GM19455 (cell line): ENCODE results near the gene KCNJ5.
A peak's percentile ranks its signal among the peaks of the same experiment; 100 is the strongest.

Experiments
- ATAC-seq: cut with Tn5 transposase; IDR thresholded peaks from one replicate; pipeline ENCODE4 v1.9.1; 2021; ENCODE audit not compliant: unreplicated experiment

KCNJ5 gene

DNA sequence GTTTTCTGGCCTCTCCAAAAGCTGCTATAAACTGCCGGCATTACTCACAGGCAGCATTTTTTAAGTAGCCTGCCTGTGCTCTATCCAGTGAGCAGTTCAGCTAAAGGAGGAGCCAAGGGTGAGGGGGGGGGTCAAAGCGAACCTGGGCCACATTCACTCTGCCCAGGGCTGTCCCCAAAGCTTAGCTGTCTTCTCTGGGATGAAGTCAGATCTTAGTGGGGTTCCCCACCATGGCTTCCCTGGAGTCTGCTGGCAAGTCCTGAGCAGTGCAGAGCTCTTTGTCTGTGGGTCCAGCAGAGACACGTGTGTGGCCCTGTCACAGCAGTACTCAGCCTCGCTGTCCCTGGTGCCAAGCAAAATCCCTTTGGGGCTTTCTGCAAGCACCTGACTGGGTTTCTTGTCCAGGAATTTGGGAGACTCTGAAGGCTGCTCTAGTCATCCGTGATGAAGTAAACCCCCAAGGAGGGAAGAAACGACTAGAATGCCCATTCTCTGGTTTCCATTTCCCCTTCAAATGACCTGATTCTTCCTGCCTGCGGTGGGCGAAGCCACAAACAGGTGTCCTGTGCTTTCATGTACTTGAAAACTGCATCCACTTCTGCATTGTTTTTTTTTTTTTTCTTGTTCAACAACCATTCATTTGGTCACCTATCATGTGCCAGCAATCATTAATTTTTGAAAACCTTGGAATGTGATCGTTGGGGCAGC lies 2.6 kb downstream of the KCNJ5 start:
- ATAC-seq: peak; percentile 73

DNA sequence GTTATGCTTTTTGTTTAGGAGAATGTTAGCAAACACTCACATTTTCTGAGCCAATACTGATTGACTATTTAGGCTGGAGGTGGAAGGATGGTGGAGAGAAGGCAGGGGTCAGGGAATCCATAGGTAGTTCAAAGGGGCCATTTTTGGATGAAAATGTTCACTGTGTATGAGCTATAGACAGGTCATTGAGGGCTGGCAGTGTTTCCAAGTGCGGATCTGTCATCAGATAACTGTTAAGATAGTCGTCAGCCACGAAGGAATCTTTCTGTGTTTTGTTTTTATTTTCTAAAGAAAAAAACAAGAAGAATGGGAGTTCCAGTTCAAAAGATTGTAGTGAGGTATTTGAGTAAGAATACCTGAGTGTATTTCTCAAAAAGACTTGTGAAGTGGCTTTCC lies 3.1 kb downstream of the KCNJ5 start:
- ATAC-seq: no peak

DNA sequence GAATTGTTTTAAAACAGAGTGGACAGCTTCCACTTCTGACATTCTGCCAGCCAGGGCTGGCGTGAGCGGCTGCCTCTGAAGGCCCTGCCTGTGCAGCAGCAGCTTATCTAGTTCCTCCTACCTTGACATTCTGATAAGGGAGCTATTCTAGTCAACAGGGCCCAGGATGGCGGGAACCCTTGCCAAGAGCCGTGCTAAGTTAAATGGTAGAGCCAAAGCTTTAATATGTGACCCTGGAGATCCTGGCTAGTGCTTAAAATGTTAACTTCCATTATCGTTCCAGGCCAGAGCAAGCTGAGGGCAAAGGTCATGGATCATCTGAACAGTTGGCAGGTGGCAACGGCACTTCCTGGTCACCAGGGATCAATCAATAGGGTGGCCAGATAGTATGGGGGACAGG lies 3.5 kb downstream of the KCNJ5 start:
- ATAC-seq: no peak

DNA sequence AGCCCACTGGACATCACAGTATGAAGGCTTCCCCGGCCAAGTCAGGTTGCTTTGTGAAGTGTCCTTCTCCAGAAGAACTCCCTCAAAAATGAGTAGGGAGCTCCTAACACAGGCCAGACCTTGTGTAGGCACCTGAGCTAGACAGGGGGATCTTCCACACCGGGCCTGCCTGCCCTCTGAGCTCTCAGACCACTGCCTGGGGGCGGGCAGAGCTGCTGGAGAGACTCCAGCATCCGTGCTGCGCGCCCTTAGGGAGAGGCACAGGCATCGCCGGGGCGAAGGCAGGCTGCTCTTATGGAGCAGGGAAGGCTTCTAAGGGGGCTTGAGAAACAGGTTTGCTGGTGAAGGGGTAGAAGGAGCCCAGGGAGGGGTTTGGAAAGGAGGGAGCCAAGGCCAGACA lies 4.4 kb downstream of the KCNJ5 start:
- ATAC-seq: no peak

DNA sequence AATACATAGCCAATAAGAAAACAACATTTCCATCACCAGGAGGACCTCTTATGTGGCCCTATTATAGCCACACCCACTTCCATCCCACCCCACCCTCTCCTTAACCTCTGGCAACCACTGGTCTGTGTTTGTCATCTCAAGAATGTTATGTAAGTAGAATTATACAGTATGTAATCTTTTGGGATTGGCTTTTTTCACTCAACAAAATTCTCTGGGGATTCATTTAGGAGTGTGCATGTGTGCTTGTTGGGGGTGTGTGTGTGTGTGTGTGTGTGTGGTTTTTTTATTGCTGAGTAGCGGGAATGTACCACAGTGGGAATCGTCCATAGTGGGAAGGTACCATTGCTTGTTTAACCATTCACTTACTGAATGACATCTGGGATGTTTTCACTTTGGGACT lies 5.2 kb downstream of the KCNJ5 start:
- no peak for ATAC-seq

DNA sequence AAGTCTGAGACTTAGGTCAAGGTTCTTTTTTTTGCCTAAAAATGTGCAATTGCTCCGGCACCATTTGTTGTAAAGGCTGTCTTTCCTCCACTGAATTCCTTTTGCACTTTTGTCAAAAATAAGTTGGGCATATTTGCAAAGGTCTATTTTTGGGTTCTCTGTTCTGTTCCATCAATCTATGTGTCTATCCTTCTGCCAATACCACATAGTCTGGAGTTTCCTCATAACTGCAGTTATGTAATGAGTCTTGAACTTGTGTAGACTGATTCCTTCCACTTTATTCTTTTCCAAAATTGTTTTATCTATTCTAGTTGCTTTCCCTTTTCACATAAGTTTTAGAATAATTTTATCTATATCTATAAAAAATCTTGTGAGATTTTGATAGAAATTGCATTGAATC lies 6.7 kb downstream of the KCNJ5 start:
- ATAC-seq: no peak

DNA sequence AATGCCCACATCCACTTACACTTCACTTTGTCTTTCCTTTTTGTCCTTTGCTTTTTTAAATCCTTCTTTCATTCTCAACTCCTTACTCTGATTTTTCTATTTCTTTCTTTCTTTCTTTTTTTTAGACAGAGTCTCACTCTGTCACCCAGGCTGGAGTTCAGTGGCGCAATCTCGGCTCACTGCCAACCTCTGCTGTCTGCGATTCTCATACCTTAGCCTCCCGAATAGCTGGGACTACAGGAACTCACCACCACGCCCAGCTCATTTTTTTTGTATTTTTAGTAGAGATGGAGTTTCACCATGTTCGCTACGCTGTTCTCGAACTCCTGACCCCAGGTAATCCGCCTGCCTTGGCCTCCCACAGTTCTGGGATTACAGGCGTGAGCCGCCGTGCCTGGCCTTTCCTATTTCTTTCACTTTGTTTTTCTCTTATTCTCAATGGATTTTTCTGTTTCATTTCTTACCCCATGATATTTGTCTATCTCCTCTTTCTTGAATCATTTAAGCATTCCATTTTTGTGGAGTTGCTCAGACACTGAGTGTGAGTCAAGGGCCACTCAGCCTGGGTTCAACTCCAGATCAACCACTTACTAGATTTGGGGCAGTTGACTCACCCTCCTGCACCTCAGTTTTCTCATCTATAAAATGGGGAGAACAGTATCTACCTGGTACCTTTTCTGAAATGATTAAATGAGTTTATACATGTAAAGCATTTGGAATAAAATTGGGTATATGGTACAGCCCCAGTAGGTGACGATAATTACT lies 7.6 kb downstream of the KCNJ5 start:
- no peak for ATAC-seq

DNA sequence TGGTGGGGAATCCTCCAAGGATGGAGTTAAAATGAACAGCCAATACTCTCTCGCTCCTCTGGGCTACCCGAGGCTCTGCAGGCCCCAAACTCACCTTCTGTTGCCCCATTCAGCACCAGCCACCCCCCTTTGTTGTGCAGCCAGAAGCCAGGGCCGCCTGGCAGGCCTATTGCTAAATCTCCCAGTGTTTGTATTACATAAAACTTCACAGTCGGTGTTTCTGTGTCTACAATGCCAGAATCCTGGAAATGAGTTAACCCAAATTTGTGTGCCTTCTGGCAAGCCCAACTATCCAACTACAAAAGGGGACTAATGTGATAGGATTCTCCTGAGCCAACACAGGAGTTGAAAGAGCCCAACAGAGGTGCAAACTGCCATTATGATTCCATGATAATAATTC lies 9.3 kb downstream of the KCNJ5 start:
- no peak for ATAC-seq

DNA sequence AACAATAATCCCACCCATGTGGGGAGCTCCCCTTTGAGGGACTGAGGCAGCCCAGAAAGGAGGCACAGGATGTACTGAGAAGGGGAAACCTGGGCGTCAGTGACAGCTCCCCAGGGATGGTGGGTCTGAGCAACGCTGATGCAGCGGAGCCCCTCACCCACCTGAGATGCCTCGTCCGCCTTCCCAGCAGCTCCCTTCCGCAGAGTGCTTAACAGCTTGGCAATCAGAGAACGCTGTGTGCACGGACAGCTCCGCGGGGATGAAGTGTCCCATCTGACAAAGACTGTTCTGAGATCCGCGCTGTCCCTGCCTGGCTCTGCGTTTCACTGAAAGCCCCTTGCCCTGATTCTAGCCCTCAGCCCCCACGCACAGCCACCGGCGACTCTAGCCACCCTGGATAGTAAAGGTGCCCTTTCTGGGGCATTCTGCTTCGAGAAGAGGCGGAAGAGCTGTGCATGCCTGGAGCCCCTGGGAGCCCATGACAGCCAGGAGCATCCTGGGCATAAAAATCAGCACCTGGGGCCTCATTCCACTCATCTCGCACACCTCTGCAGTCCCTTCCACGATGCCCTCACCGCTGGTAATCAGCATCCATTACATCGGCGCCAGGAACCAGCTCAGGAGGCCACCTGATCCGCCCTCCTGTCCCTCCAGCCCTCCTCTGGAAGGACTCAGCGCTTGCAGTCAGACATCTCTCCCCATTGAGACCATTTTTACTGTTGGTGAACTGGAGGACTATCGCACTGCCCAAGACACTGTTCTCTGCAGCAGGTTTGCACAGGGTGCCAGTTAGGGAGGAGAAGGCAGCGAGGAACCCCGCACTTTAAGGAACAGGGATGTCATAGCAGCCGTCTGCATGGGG lies 10.7 kb downstream of the KCNJ5 start:
- no peak for ATAC-seq

DNA sequence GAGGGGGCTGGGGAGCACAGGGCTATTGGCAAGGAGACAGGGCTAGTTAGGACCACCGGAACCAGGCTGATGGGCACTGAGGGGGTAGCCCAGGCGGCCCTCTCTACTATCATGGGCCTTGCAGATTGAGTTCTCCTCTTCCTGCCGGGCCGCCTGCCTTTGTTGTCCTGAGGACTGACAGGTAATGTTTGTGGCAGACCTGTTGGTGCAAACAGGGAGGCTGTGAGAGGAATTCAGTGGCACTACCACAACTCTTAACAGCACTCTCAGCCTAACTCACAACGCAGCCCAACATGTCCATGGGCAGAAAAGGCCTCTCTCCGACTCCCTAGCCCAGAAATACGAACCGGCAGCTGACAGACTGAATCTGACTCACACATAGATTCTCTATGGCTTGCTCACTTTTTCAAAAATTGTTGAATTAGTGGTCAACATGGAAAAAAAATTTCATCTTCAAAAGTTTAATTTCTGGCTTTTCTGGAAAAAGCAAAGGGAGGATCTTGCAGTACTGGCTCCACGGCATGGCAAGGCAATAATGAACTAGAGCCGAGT lies 11.4 kb downstream of the KCNJ5 start:
- no peak for ATAC-seq

DNA sequence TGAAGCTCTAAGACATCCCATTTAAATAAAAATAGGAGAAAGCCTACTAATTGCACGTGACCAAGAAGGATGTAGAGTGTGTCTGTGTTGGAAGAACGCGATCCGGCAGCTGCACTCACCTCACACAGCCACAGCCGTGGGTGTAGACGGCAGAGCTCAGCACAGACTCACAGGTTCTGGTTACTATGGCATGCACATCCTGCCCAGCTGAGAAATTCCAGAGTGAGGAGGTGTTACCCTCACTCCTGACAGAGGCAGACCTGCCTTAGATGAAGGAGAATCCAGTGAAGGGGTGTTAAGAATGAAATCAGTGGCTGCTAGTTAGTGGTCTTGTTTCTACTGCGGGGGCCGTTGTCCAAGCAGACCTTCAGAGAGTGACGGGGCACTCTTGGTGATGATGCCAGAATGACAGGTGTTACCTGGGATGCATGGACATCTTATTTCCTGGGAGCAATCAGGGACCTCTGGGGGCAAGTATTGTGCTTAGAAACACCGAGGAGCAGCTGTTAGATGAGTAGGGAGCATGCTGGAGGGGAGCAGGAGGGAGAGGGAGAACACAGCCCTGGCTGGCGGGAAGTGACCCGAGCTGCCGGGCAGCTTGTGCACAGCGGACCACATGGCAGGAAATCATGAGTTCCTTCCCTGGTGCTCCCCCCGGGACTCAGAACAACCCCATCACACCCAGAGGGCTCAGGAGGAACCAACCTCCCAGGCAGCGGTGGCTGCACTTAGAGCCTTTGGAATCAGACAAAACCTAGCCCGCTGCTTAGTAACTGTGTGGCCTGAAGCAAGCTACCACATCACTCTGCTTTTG lies 12.3 kb downstream of the KCNJ5 start:
- no peak for ATAC-seq

DNA sequence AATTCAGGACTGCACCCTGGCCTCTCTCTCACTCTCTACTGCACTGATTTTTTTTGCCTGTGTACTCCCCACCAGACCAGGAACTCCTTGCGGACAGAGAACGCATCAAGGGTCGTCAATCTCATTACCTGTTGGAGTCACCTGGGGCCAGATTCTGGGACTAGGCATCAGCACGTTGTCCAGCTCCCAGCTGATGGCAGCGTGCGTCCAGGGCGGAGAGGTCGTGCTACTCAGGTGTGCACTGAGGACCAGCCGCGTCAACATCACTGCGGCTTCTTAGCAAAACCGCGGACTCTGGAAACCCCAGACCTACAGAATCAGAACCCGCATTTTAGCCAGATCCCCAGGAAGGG lies 13.1 kb downstream of the KCNJ5 start:
- ATAC-seq: no peak

DNA sequence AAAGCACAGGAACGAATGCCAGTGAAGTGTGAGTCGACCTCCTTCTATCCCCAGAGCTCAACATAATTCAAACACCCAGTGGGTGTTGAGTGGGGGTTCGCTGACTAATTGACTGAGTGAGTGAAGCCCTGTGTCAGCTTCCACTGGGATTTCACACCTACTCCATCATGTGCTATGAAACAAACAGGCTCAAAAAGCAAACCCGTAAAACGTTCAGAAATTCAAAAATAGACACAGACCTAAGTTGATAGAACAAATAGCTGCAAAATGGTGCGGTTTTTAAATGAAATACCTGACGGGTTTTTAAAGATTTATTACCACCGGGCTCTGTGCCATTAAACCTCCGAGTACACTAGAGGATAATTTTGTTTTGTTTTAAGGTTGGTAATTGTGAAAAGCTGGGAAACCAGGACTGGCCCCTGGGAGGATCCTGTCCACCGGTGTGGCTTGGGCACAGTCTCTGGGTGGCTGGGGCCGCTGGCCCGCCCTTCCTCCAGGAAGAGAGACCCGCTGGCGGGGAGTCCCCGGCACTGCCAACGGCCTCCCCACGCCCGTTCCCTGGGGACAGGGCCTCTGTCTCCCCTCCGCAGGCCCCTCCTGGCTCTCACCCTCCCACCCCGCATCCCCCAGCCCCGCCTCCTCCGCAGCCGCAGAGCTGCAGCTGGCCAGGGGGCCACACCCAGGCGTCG lies 13.6 kb downstream of the KCNJ5 start:
- ATAC-seq: no peak

DNA sequence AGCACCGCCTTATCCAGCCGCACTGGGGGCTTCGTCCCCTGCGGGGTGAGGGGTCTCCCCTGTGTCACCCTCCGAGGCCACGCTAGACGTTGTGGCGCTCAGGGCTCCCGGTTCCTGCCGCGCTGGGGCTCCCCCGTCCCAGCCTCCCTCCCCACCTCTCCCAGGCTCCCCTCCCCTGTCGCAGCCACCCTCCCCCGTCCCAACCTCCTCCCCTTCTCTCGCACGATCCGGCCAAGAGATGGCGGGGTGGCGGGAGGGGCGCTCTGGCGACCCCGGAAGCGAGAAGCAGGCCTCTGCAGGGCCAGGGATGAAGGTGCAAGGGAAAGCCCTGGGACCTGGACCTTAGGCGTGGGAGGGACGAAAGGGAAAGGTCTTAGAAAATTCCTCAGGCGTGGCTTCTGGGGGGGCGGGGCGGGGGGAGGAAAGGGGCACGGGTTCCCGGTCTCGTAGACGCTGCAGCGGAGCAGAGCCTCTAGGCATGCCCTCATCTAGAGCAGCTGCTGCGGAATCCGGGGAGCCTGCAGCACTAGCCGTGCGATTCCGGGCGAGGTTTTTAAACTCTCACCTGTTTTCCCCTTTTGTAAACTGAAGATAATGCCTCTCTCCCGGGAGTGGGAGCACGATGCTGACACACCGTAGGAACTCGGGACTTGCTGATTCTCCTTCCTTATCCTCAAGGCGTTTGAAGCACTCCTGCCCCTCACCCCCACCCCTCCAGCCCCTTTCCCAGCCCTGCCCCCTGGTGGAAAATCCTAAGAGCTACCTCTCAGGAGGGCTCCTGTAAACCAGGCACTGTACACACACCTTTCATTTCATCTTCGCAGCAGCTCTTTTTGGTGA lies 14.4 kb downstream of the KCNJ5 start:
- no peak for ATAC-seq

DNA sequence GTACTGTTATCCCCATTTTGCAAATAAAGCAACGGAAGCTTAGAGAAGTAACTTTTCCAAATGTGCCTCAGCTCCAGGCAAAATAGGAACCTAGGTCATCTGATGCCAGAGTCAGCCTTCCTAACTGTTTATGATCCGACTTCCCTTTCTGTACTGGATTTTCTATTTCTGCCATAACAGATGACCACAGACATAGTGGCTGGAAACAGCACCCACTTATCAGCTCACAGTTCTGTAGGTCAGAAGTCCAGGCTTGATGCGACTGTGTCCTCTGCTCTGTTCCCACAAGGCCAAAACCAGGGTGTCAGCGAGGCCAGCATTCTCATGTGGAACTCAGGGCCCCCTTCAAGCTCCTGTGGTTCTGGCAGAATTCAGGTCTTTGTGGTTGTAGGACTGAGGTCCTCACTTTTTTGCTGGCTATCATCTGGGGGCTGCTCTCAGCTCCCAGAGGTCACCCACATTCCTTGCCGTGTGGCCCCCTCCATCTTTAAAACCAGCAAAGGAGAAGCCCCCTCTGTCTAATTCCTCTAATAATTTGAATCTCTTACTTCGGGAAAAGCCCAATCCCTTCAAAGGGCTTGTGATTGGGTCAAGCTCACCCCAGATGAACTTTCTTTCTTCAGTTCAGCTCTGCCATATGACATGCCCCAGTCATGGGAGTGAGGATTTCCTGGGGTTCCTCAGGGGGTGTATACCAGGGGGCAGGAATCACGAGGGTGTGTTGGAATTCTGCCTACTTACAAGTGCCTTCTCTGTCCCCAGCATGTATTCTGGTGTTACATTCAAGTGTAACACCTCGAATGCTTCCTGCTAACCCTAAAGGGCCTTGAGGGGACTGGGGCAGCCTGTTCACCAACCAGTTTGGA lies 15.3 kb downstream of the KCNJ5 start:
- ATAC-seq: no peak

DNA sequence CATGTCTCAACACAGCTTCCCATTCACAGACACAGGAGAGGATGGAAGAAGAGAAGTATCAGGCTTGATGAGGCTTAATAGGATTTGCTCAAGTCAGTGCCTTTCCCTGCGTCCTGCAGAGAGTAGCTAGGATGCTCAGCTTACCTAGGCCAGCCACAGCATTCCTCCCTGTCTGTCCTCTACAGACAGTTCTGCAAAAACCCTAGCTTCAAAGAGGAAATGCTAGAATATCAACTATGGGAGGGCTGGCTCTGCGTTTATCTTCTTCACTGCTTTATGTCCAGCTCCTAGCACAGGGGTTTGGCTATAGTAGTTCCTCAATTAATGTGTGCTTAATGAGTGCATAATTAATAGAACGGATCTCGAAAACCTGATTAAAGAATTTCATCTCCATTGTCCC lies 16.4 kb downstream of the KCNJ5 start:
- no peak for ATAC-seq

DNA sequence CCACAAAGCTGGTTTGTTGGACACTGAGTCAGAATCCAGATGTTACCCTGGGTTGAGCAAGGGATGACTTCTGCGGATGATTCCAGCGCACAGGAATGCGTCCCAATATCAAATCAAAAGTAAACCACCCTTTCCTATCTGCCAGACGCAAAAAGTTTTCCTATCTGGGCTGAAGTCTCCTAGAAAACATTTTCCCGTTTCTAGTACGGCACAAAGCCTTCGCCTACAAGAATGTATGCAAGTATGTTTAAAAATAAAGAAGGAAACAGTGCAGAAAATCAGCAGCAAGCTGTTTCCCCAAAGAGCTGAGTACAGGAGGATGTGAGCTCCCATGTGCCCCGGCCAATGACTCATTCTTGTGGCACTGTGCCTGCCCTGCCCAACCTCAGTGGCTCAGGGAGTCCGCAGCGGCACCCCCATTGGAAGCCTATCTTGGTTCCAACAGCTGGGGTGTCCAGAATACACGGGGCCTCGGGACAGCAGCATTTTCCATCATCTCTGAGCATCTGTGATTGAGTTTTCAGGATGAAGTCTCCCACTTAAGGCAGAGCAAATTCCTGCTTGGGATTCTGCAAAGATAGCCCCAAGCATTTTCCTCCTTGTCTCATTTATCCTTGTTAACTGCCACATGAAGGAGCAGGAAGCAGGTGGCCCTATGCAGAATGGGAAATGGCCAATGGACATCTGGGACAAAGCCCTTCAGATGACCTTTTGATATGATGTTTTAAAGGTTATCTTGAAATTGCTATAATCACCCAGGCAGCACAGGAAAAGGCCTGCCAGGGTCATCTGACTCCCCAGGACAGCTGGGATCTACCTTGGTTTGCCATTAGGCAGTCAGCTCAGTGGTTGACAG lies 17.5 kb downstream of the KCNJ5 start:
- ATAC-seq: no peak
